HG03095 (cell line): ENCODE data around the gene MFRP.

Source experiments
- ATAC-seq: cut with Tn5 transposase; IDR thresholded peaks from one replicate; pipeline ENCODE4 v1.9.1; 2021; ENCODE audit warnings: moderate library complexity; ENCODE audit not compliant: unreplicated experiment

Gene MFRP

DNA sequence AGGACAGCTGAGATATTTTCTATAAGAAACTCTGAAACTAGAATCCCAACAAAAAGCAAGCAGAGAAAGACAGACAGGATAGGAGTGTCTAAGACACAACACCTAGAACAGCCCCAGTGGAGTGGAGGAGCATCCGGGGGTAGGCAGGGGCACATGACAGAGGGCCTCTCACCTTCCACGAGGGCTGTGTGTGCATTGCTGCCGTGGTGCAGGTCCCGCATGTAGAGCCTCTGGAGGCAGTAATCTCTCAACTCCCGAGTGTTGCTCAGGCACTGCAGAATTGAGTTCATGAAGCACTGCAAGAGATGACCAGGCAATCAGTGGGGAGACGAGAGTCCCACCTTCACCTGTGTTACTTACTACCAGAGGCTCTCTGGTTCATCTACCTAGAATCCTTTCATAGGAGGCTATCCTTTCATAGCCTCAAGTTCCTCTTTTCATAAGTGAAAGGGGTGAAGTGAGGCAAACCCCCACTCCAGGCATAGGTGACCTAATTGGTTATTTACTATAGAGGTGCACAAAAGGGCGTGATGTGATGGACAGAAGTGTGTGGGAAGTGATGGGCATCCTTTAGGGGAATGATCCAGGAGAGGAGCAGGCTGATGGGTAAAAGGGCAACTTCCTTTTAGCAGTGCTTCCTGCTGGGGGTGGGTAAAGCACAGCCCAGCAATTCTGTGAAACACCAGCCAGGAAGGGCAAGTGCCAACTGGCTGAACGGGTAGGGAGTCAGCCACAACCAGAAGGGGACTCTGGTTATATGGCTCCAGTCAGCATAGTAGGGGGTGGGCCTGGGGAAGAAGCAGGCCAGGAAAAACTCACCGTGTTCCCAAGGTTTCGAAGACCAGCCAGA lies 13.1 kb upstream of the MFRP start:
- ATAC-seq = no peak

DNA sequence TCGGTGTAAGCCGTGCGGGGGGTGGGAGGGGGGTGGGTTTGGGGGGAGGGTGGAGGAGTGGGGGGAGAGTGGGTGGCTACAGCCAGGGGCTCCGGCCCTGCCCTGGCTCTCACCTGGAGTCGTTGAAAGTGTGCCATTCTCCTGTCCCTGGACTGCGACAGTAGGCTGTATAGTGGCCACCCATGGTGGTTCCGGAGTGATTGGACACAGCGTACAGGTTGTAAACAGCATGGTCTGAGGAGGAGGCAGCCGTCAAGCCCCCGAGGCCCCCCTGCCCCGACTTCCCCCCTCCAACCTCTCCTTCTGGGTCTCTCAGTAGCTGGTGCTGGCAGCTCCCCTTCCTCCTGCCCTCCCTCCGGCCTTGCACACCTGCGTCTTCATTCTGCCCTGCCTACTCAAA lies 10.6 kb upstream of the MFRP start:
- ATAC-seq = no peak

DNA sequence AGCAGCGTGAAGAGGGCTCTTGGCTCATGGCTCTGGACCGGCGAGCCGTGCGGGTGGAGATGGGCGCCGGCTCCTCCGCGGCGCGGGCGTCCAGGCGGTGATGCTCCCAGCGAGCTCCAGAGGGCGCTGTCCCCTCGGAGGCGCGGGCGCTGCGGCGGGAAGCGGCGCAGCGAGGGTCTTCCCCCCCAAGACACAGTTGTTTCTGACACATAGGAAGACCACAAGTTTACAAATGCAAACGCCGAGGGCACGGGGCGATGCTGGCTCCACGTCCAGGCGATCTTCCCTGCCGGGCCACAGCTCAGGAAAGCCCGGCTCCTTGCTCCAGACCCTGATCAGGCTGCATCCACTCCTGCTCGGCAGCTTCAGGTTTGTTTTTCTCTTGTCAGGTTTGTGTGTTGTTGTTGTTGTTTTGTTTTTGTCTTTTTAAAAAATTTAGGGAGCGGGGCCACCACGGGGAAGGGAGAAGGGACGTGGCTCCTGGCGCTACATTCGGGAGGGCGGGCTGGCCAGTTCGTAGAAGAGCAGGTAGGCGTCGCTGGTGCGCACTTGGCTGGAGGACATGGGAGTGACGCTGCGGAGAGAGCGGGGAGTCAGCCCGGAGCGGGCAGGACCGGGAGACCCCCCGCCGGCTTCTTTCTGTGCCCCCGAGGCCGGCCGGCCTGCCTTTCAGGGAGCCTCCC lies 10.0 kb upstream of the MFRP start:
- ATAC-seq = peak; percentile 53

DNA sequence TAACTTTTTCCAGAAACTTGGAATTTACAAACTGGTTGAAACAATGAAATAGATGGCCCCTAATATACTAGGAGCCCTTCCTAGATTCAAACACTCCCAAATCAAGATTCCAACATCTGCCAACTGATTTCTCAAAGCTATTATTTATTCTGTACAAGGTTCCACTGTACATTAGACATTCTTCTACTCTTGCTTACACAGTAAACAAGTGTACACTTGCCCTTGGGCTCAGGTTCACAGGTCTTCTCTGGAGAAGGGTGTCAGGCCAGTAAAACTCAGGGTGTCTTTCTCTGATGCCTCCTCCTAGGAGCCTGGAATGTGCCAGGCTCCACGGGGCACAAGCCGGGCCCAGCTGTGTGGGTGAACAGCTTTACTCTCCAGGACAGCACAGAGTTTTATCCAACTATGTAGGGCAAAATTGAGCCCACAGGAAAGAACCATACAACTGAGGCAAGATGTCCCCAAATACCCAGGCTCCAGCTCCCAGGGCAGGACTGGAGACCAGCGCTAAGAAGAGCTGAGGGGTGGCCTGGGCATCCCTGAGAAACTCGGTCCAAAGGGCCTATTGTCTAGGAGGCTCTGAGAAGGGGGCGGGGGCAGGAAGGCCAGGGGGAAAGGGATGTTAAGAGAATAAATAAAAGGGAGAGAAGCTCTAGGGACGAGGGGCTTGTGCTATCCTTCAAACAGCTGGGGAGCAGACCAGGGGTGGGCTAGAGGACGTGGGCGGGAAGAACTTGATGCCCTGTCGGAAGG lies 8.8 kb upstream of the MFRP start:
- no peak for ATAC-seq

DNA sequence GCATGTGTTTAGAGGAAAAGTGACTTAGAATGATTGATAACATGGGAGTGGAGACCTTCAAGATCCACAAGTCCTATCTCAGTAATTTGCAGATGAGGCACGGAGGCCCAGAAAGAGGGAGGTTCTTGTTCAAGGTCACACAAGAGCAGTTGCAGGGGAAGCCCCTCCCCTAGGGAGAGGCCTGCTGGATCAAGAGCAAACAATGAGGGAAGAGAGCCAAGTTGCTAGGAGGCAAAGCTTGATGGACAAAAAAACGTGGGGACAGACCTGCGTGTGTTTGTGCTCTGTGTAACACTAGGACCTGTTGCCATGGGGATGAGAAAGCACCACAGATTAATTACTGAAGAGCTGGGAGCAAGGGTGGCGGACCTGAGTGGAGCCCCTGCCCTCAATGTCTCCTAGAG lies 6.4 kb upstream of the MFRP start:
- ATAC-seq = no peak

DNA sequence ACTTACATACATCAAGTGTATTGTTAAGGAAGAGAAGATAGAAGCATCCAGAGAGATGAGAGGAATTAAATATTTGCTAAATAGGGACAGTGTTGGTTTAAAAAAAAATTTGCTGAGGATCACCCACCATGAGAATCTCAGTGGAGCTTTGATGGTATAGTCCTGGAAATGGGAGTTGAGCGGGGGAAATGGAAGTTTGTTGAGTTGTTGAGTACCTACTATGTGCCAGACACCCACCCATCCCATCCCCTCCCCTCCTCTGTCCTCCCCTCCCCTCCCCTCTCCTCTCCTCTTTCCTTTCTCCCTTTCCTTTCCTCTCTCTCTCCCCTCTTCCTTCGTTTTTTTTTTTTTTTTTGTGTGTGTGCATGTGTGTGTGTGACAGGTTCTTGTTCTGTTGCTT lies 4.7 kb upstream of the MFRP start:
- no peak for ATAC-seq

DNA sequence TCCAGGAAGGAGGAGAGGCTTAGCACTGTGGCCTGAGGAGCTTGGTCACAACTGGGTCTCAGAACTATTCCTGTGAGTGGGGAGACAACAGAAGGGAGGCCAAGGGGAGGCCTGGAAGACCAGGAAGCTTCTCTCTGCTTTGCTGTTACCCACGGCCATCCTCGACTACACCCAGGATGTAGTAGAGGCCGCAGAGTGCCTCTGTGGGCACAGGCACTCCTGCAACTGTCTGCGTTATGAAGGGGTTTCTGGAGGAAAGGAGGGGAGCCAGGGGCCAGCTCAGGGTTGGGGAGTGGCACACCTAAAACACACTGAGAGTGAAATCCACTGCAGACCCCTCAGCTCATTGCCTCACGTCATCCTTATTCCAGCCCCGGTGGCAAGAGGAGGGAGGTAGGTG lies 3.8 kb upstream of the MFRP start:
- ATAC-seq = no peak

DNA sequence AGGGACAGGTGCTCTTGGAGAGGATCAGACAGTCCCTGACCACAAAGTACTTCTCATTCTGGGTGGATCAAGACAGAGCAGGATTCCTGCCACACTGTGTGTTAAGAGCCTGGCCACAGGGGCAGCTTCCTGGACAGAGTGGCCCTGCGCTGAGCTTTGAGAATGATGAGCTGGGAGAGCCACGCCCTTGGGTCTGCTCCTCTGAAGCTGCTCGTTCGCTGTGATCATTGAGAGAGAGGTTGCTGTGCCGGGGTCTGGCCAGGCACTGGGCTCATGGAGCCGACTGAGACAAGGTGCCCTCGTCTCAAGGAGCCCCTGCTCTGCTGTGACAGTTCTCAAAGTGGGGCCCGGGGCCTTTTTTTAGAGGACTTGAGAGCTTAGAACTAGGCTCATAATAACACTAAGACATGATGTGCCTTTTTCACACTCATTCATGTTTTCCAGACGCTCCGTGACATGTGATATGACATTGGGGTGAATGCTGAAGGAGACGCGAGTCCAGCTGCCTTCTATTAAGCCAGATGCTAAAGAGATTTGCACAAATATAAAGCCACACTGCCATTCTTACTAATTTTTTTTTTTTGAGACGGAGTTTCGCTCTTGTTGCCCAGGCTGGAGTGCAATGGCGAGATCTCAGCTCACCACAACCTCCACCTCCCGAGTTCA lies 1.6 kb upstream of the MFRP start:
- no peak for ATAC-seq

DNA sequence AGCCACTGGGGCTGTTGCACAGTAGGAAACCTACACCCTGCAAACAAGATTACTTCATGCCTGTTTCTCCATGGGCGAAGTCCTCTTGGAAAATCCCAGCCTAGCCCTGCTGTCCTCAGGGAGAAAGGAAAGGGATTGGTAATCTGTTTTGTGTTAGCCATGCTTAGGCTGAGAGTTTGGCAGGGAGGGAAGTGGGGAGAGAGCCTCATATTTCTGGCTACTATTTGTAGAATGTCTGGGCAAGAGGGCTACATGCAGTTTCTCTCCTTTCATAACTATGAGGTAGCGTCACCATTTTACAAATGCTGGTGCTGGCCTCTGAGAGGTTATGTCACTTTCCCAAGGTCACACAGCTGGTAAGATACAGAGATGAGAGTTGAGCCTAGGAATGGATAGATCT lies 737 bp upstream of the MFRP start:
- ATAC-seq = no peak

DNA sequence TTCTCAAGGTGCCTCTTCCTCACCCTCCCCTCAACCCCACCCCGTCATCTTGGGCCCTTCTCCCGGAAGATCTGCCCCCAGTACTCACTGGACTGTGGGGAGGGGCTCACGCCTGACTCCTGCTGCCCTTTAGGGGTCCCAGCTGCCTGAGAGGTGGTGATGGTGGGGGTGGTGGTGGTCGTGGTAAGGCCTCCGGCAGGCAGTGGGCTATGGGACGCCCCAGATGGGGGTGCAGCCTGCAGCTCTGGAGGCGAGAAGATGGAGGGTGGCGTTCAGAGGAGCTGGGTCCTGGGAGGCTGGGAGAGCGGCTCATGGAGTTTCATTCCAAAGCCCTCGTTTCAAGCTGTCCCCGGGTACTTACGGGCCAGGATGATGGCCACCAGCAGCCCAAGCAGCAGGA lies 820 bp downstream of the MFRP start:
- ATAC-seq = no peak

DNA sequence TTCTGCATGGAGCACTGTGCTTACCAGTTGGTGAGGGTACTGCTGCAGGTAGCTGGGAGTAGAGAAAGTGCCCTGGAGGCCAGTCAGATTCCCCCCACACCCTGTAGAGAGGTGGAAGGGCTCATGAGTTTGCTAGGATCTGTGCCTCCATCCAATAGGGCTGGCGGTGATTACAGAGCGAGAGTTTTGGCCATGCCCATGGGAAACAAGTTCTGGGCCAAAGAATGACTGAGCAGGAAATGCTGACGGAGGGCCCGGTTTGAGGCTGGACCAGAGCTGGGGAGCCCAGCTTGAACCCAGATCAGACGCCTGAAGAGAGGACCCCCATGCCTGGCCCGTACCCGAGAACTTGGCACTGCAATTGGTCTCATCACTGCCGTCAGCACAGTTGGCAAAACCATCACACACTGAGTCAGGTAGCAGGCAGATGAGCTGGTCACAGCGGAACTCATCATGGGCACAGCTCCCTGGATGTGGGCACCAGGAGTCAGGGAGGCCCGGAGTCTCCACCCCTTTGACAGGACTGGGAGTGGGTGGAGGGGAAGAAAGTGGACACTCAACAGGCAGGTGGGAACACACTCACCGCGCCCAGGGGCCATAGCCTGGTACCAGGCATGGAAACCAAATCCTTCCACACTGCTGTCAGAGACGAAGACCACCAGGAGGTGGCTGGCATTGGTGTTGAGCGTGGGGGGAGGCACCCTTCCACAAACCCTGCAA lies 2.1 kb downstream of the MFRP start:
- ATAC-seq = no peak

DNA sequence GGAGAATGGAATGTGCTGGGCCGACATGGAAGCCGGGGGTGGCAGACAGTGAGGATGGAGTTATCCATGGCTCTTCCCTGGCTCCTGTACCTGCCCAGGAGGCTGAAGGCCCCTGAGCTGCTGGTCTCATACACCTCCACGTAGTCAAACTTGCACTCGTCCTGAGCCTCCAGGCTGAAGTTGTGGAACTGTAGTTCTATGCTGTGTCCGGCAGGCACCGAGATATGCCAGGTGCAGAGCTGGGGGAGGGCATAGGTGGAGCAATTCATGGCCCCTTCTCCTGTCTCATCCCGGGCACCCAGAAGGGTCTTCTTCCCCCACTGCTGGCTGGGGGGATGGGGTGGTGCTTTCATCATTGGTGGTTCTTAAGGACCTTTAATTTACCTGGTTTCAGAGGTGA lies 2.8 kb downstream of the MFRP start:
- ATAC-seq = no peak

DNA sequence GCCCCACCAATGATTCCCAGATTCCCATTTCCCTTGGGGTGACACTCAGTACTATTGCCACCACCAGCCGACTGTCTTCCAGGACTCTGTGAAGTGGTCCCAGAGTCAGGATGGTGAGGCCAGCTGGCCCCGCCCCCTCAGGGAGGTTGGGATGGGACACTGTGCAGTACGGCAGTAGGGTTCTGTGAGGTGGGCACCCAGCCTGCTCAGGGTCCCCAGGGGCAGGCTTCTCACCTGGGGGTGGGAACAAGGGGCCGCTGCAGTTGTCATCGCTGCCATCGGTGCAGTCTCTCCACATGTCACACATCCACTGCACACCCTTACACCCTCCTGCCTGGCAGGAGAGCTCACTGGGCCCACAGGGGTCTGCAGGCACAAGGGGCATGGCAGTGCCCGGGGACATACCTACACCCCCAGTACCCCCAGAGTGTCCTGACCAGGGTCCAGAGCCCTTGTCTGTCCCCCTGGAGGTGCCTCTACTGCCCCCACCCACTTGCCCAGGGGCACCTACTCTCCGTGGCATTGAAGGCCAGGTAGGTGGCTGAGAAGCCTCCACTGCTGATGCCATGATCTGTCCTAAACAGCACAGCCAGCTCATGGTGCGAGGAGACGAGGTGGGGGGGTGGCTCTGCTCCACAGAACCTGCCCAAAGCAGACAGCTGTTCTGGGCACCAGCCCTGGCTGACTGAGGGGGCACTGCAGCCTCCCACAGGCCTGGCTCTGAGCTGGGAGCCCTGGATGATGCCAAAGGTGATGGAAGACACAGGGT lies 4.0 kb downstream of the MFRP start:
- no peak for ATAC-seq

DNA sequence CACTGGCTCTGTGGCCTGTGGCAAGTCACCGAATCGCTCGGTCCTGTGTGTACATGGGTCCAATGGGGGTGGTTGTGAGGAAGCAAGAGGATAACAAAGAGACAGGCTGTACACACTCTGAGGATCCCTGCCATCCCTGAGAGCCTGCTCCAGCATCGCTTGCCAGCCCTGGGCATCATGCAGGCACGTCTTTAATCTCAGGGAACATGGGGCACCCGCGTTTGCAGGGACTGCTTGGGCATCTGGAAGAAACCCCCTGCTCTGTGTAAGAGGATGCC lies 4.5 kb downstream of the MFRP start:
- no peak for ATAC-seq

DNA sequence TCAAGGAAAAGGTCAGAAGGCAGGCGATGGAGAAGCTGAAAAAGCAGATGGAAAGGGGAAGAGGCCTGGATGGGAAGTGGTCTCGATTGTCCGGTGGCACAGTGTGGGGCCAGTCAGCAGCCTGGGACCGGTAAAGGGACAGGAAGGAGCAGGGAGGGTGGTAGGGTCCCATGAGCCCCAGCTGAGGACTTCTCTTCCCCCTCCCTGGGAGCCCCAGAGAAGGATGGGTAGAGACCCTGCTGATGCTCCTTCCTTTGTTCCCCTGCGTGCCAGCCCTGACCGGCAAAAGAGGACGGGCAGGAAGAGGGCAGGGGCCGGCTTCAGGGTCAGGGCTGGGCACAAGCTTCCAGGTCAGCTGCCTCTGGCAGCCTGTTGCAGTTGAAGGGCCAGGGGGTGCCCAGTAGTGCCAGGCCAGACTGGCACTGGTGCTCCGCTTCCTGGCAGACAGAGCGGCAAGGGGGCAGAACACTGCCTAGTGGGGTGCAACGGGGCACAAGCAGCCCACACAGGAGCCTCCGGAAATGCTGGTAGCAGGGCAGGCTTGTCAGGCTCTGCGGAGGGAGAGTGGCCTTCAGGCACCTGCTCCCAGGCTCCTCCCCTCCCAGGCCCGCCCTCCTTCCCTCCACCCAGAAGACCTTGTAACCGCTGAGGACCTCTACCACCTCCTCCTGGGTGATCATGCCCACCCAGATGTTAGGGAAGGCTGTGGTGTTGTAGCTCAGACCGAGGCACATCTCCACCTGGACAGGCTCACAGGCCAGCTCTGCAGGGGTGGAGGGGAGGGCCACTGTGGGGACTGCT lies 5.1 kb downstream of the MFRP start:
- no peak for ATAC-seq

DNA sequence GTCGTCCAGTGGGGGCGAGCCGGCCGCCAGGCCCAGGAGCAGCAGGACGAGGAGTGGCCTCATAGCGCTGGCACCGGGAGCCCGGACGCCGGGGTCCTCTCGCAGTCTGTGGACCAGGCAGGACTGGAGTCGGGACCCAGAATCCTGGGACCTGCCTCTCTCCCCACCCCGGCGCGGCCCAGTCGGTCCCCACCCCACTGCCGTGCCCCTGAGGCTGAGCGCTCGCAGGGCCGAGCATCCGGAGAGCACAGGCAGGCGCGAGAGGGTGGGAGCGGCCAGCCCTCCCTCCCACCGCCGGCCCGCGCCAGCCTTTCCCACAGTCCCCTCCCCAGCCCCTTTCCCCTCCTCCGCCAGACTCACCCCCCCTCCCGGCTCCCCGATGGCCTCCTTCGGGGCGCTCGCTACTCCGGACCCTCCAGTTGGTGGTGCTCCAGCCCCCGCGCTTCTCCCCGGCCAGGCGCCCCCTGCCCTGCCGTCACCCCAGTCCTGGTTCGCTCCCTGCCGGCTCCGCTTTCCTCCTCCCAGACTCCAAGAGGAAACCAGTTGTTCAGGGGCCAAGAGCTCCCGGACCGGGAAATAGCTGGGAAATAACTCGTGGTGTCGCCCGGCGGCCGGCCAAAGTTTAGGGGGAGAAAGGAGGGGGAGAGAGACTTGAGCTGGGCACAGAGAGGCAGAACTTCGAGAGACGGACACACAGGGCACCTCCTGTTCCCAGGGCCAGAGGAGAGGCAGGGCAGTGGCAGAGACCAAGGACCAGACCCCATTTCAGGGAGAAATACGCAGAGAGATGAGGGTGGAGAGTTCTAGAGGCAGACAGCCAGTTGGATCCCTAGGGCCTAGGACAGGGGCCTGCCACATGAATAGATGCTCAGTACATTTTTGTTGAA lies 5.9 kb downstream of the MFRP start, which contains the start of gene C1QTNF5:
TSS of gene C1QTNF5 (minus strand) at position 549 of the 887 bp plus-strand sequence. CDS start at position 63, 486 bp downstream.
- no peak for ATAC-seq

DNA sequence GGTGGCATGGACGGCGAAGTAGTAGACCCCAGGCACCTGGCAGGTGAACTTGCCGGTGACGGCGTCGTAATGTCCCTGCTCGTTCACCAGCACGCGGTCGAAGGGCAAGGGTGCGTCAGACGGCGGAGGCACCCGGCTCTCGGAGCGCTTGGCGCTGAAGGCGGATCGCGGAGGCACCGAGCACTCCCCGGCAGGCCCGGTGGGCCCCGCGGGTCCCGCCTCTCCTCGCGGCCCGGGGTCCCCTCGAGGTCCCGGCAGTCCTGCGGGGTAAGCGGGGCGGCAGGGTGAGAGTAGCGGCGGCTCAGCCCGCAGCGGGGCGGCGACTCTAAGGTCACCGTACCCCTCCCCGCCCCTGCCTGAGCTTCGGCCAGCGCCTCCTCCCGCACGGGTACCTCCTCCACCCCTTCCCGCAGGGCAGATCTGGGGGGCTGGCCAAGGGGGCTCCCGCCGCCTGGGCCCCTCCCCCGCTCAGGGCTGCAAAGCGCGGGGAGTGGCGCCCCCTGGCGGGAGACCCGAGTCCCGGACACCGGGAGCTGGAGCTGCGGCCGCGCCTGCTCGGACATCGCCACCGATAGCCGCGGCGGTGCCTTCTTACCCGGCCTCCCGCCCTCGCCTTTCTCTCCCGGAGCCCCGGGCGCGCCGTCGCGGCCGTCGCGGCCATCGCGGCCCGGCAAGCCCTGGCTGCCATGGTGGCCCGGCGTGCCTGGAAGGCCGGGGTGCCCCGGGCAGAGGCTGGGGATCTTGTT lies 6.7 kb downstream of the MFRP start:
- ATAC-seq = no peak
